Astrocyte (in vitro differentiated cells and primary cell): ENCODE data around the gene DPPA2. TPM values are rescaled to one million over a fixed set of nuclear protein-coding genes. Genes with fewer than 3 reads are reported as not detected.

Source experiments
- DNase-seq: peaks from one replicate; pipeline ENCODE4 v3.0.0-alpha.2; 2010; ENCODE audit warnings: low read depth
- FAIRE-seq: peaks from 2 replicates; lab custom pipeline; 2011; peaks lifted over from hg19 to GRCh38; lab: Jason Lieb, UNC
- H2AFZ ChIP-seq: 2 replicates; pipeline ENCODE4 v1.6.0; 2012; ENCODE audit warnings: low read depth, low read length, inconsistent platforms
- H3K27ac ChIP-seq: 2 replicates; pipeline ENCODE4 v1.5.1; 2011; ENCODE audit warnings: low read depth, low read length, inconsistent platforms
- H3K27me3 ChIP-seq: 2 replicates; pipeline ENCODE4 v1.6.0; 2011; ENCODE audit warnings: low read length, inconsistent platforms; ENCODE audit not compliant: insufficient read depth
- H3K36me3 ChIP-seq: 2 replicates; pipeline ENCODE4 v1.5.1; 2011; ENCODE audit warnings: low read length, inconsistent platforms; ENCODE audit not compliant: insufficient read depth
- H3K4me1 ChIP-seq: 2 replicates; pipeline ENCODE4 v1.5.1; 2011; ENCODE audit warnings: low read length, inconsistent platforms; ENCODE audit not compliant: insufficient read depth
- H3K4me2 ChIP-seq: 2 replicates; pipeline ENCODE4 v1.6.0; 2012; ENCODE audit warnings: low read length, inconsistent platforms
- H3K4me3 ChIP-seq: 2 replicates; pipeline ENCODE4 v1.5.1; 2011; ENCODE audit warnings: low read depth, mild to moderate bottlenecking, low read length, inconsistent platforms; ENCODE audit not compliant: insufficient read depth
- H3K79me2 ChIP-seq: 2 replicates; pipeline ENCODE4 v1.6.0; 2012; ENCODE audit warnings: mild to moderate bottlenecking, low read length, inconsistent platforms; ENCODE audit not compliant: insufficient read depth
- H3K9ac ChIP-seq: 2 replicates; pipeline ENCODE4 v1.6.0; 2012; ENCODE audit warnings: mild to moderate bottlenecking, low read length, inconsistent platforms
- H3K9me3 ChIP-seq: 2 replicates; pipeline ENCODE4 v1.5.1; 2012; ENCODE audit warnings: low read depth, mild to moderate bottlenecking, low read length, inconsistent platforms; ENCODE audit not compliant: insufficient read depth
- H4K20me1 ChIP-seq: 2 replicates; pipeline ENCODE4 v1.6.0; 2012; ENCODE audit warnings: low read length, inconsistent platforms; ENCODE audit not compliant: insufficient read depth
- H3K27ac Mint-ChIP-seq: one replicate; pipeline ENCODE4 v1.8.0; 2021; ENCODE audit warnings: mild to moderate bottlenecking, mixed read lengths; ENCODE audit not compliant: unreplicated experiment
- H3K27me3 Mint-ChIP-seq: one replicate; pipeline ENCODE4 v1.8.0; 2021; ENCODE audit warnings: low read depth, mixed read lengths; ENCODE audit not compliant: unreplicated experiment
- H3K36me3 Mint-ChIP-seq: one replicate; pipeline ENCODE4 v1.8.0; 2021; ENCODE audit warnings: low read depth, mixed read lengths; ENCODE audit not compliant: unreplicated experiment
- H3K4me1 Mint-ChIP-seq: one replicate; pipeline ENCODE4 v1.8.0; 2021; ENCODE audit warnings: low read depth, mixed read lengths; ENCODE audit not compliant: unreplicated experiment
- H3K4me3 Mint-ChIP-seq: one replicate; pipeline ENCODE4 v1.8.0; 2021; ENCODE audit warnings: mild to moderate bottlenecking, moderate library complexity, mixed read lengths; ENCODE audit not compliant: unreplicated experiment
- H3K9me3 Mint-ChIP-seq: one replicate; pipeline ENCODE4 v1.8.0; 2021; ENCODE audit warnings: mild to moderate bottlenecking, mixed read lengths; ENCODE audit not compliant: unreplicated experiment
- CTCF ChIP-seq: IDR thresholded peaks from 2 replicates; pipeline ENCODE4 v1.5.1; 2011; ENCODE audit warnings: low read depth, mild to moderate bottlenecking, inconsistent platforms, low read length, moderate library complexity; ENCODE audit not compliant: insufficient read depth
- EZH2 ChIP-seq: IDR thresholded peaks from 2 replicates; pipeline ENCODE4 v1.6.1; 2012; ENCODE audit warnings: mild to moderate bottlenecking, low read length, inconsistent platforms; ENCODE audit not compliant: insufficient read depth
- total RNA-seq: library from RNA; stranded (reverse); gene quantifications from 2 replicates; pipeline ENCODE4 v1.2.1, GENCODE V29; 2021

DPPA2 gene
- total RNA-seq, 1 donor from 2014 or later = 0.89 TPM

- Histone ChIP-seq H3K36me3 (no peaks in the 10 kb centered on the region), H3K27ac (no peak overlapping the region), H3K4me3 (no peak overlapping the region), H3K27me3 (no peaks in the 10 kb centered on the region), H2AFZ (no peak overlapping the region), H3K4me1 (peaks cover 10% of the 10 kb centered on the region), H3K4me2 (peak overlapping the region; percentile 47), H3K9ac (no peak overlapping the region), H3K79me2 (no peaks in the 10 kb centered on the region), H3K9me3 (no peaks in the 10 kb centered on the region), H4K20me1 (no peaks in the 10 kb centered on the region)
- Mint-ChIP-seq H3K36me3 (no peaks in the 10 kb centered on the region), H3K4me3 (no peak overlapping the region), H3K27me3 (no peaks in the 10 kb centered on the region), H3K9me3 (peaks cover 2% of the 10 kb centered on the region), H3K27ac (no peak overlapping the region), H3K4me1 (peaks cover 13% of the 10 kb centered on the region)
- TF ChIP-seq CTCF (no peak), EZH2 (no peak)
- FAIRE-seq (no peak), DNase-seq (peak; percentile 73)
Measured at GRCh38 chr3:109346770-109347295, 30.5 kb upstream of the DPPA2 start.

GRCh38 chr3:109346099-109346498 lies 29.8 kb upstream of the DPPA2 start:
- Histone ChIP-seq H3K36me3 (no peaks in the 10 kb centered on the region), H3K27ac (no peak overlapping the region), H3K9ac (no peak overlapping the region), H2AFZ (no peak overlapping the region), H3K27me3 (no peaks in the 10 kb centered on the region), H3K4me2 (peak overlapping the region; percentile 47), H4K20me1 (no peaks in the 10 kb centered on the region), H3K79me2 (no peaks in the 10 kb centered on the region), H3K9me3 (no peaks in the 10 kb centered on the region), H3K4me1 (peaks cover 10% of the 10 kb centered on the region), H3K4me3 (no peak overlapping the region)
- Mint-ChIP-seq H3K9me3 (peaks cover 2% of the 10 kb centered on the region), H3K36me3 (no peaks in the 10 kb centered on the region), H3K4me1 (peaks cover 13% of the 10 kb centered on the region), H3K27ac (no peak overlapping the region), H3K27me3 (no peaks in the 10 kb centered on the region), H3K4me3 (no peak overlapping the region)
- TF ChIP-seq CTCF = no peak
- DNase-seq (no peak), FAIRE-seq (no peak)
